NCI-H2081 treated with DMSO at 0.1 percent for 48 hours (cell line): ENCODE data around the gene TBC1D28.
"Not testable (repeated sequence)": the region's sequence is repeated elsewhere in the genome, so short reads cannot be mapped to it uniquely, and the experiment has no call there.

Source experiments
- DNase-seq: peaks from one replicate; lab custom pipeline; 2025; lab: John Stamatoyannopoulos, UW

The TBC1D28 gene

DNA sequence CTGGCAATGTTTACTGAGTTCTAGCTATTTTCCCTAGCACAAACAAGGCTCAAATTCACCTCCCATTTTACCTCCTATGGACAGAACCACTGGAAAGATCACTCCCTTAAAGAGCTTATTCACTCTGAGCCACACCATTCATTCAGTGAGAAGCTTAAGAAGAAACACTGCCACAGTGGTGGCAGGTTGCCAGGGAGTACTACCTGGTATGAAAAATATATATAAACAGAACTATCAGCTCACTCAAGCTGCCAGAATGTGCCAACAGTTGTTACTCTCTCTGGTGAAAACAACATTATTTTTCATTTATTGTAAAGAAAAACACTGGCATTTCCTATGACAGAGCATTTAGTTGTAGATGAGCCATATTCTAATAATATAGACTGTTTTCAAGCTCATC lies 31.2 kb downstream of the TBC1D28 start:
- DNase-seq: not testable (repeated sequence)

DNA sequence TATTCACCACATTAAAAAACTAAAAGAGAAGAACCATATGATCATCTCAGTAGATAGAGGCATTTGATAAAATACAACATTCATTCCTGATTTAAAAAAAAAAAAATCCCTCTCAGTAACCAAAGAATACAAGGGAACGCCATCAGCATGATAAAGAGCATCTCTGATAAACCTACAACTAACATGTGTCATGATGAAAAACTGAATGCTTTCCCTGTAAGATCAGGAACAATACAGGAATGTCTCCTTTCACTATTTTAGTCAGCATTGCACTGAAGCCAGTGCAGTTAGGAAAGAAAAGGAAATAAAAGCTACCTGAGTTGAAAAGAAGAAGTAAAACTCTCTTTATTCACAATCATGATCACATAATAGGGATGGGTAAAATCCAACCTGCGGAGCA lies 51.1 kb downstream of the TBC1D28 start:
- not testable (repeated sequence) for DNase-seq
